Tibial nerve (tissue), 4 donors: Measurements from ENCODE around the gene SIT1.

Experiments
- EP300 ChIP-seq, 2 donors: sonication (generic); formaldehyde crosslinking; IDR thresholded peaks; one replicate each; pipeline ENCODE4 v1.6.1; 2017; ENCODE audit warnings: antibody characterized with exemption in 2 of 2, mild to moderate bottlenecking in 1 of 2
- POLR2A ChIP-seq, 2 donors: fragments of 450-650 bp; IDR thresholded peaks; one replicate each; pipeline ENCODE4 v1.6.1; 2017; ENCODE audit warnings: antibody characterized with exemption in 2 of 2, mild to moderate bottlenecking in 2 of 2, moderate library complexity in 2 of 2
- TF ChIP-seq, protein P1 (sequence below), 5 experiments: fragments of 200-600 bp in 3 of 5; fragments of 450-650 bp in 2 of 5; sonication (generic) in 3 of 5; IDR thresholded peaks; one replicate each; pipeline ENCODE4 v1.5.1; 2016 to 2019; ENCODE audit warnings: antibody characterized with exemption in 5 of 5, mild to moderate bottlenecking in 3 of 5, moderate library complexity in 2 of 5

DNA sequence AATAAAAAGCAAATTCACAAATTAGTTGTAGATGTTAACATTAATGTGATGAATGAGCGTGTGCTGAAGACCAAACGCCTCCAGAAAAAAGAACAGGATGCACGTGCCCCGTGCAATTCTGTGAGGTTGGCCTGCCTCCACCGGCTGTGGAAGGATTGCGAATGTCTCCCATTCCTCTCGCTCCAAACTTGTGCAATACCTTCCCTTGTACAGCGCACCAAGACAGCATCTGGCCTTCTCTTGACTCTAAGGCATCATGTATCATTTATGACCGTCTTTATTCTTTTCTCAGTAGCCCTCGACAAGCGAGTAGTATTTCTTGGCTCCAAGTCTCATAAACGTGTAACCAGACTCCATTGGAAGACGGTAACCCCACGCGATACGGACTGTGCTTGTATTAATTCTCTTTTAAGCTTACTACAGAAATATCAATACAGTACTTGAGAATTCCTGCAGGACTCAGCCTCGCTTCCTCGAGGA is 47.2 kb downstream of the SIT1 start:
- TF ChIP-seq, protein P1, sequence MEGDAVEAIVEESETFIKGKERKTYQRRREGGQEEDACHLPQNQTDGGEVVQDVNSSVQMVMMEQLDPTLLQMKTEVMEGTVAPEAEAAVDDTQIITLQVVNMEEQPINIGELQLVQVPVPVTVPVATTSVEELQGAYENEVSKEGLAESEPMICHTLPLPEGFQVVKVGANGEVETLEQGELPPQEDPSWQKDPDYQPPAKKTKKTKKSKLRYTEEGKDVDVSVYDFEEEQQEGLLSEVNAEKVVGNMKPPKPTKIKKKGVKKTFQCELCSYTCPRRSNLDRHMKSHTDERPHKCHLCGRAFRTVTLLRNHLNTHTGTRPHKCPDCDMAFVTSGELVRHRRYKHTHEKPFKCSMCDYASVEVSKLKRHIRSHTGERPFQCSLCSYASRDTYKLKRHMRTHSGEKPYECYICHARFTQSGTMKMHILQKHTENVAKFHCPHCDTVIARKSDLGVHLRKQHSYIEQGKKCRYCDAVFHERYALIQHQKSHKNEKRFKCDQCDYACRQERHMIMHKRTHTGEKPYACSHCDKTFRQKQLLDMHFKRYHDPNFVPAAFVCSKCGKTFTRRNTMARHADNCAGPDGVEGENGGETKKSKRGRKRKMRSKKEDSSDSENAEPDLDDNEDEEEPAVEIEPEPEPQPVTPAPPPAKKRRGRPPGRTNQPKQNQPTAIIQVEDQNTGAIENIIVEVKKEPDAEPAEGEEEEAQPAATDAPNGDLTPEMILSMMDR (IDR thresholded peaks at IDR 0.05) = no peak
- TF ChIP-seq POLR2A (IDR thresholded peaks at IDR 0.05) (no peak), EP300 (IDR thresholded peaks at IDR 0.05) (no peak)
